Measurements from ENCODE around the gene ADARB2.

GRCh38 chr10:1625079-1625478 lies 112.2 kb downstream of the ADARB2 start:
- TF ChIP-seq EZH2 (IDR thresholded peaks at IDR 0.05; ENCODE audit: insufficient read depth, poor library complexity, severe bottlenecking) (no peak), EZH2phosphoT487 (IDR thresholded peaks at IDR 0.05; ENCODE audit: insufficient read depth, low read depth) (no peak)
